Activated CD8-positive, alpha-beta T cell treated with anti-CD3 and anti-CD28 coated beads, Interleukin-2, amount 10 ng/mL, durations not matched to agents 7 days and 5 days (primary cell): ENCODE measurements around the gene TBC1D2B. TPM values are rescaled to one million over a fixed set of nuclear protein-coding genes. Genes with fewer than 3 reads are reported as not detected.

Experiments
- ATAC-seq: fragments of 150-1000 bp; cut with Tn5 transposase; one replicate; pipeline ENCODE4 v1.10.0; 2021; ENCODE audit warnings: moderate library complexity
- CTCF ChIA-PET: fragments of 350-600 bp; sonication (Branson Sonifier 250); formaldehyde crosslinking; loops from one replicate; lab custom pipeline; 2021; ENCODE audit warnings: antibody characterized with exemption; lab: Charles Lee
- POLR2A ChIA-PET: fragments of 350-600 bp; sonication (Branson Sonifier 250); formaldehyde crosslinking; loops from one replicate; lab custom pipeline; 2021; ENCODE audit warnings: antibody characterized with exemption; lab: Charles Lee
- DNase-seq: peaks from one replicate; pipeline ENCODE4 v3.0.0-alpha.2; 2020
- H3K27ac Mint-ChIP-seq: one replicate; pipeline ENCODE4 v1.8.0; 2021; ENCODE audit warnings: mild to moderate bottlenecking, mixed read lengths
- H3K27me3 Mint-ChIP-seq: one replicate; pipeline ENCODE4 v1.8.0; 2021; ENCODE audit warnings: low read depth, mixed read lengths
- H3K36me3 Mint-ChIP-seq: one replicate; pipeline ENCODE4 v1.8.0; 2021; ENCODE audit warnings: low read depth, mixed read lengths
- H3K4me1 Mint-ChIP-seq: one replicate; pipeline ENCODE4 v1.8.0; 2021; ENCODE audit warnings: low read depth, mixed read lengths
- H3K4me3 Mint-ChIP-seq: one replicate; pipeline ENCODE4 v1.8.0; 2021; ENCODE audit warnings: mild to moderate bottlenecking, mixed read lengths
- H3K9me3 Mint-ChIP-seq: one replicate; pipeline ENCODE4 v1.8.0; 2022; ENCODE audit warnings: mixed read lengths; ENCODE audit not compliant: insufficient read depth
- total RNA-seq, 2 experiments: library from RNA; stranded (reverse); gene quantifications; one replicate each; pipeline ENCODE4 v1.2.3, GENCODE V29; 2021

The TBC1D2B gene
- total RNA-seq, 2 experiments from 2014 or later, result 109 to 119 TPM

DNA sequence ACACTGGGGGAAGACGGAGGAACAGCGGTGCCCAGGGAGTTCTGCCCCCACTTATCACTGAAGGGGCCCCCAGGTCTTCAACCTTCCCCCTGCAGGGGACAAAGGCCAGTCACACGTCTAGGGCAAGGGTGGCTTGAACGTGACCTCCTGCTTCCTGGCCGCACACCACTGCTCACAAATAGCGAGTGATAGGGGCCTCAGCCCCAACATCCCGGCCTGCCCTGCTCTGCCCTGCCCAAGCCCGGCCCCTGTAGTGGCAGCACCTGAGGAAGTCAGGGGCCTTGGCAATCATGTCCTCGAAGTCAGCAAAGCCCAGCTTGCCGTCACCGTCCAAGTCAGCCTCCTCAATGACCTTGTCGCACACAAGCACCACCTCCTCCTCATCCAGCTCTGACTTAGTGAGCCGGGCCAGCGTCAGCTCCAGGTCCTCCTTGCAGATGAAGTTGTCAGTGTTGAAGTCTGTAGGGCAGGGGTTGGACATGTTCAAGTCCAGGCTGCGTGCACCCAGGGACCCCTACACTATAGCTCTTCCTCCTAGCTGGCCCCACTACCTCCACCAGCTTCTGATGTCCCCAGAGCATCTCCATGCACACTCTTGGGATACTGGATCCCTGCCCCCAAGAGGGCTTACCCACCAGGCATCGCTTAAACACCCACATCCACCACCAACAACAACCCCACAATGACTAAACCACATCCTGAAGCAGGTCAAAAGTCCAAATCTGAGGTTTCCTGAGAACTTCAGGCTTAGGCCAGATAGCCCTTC is 28.1 kb upstream of the TBC1D2B start:
- DNase-seq, result peak; percentile 66
- POLR2A ChIA-PET, result interaction anchor here (0.7 to 1.6 kb wide), 3 partner anchors 13 to 44 kb away, joined by 3 to 6 read pairs (median 3); partner anchors contain the start of gene SH2D7

DNA sequence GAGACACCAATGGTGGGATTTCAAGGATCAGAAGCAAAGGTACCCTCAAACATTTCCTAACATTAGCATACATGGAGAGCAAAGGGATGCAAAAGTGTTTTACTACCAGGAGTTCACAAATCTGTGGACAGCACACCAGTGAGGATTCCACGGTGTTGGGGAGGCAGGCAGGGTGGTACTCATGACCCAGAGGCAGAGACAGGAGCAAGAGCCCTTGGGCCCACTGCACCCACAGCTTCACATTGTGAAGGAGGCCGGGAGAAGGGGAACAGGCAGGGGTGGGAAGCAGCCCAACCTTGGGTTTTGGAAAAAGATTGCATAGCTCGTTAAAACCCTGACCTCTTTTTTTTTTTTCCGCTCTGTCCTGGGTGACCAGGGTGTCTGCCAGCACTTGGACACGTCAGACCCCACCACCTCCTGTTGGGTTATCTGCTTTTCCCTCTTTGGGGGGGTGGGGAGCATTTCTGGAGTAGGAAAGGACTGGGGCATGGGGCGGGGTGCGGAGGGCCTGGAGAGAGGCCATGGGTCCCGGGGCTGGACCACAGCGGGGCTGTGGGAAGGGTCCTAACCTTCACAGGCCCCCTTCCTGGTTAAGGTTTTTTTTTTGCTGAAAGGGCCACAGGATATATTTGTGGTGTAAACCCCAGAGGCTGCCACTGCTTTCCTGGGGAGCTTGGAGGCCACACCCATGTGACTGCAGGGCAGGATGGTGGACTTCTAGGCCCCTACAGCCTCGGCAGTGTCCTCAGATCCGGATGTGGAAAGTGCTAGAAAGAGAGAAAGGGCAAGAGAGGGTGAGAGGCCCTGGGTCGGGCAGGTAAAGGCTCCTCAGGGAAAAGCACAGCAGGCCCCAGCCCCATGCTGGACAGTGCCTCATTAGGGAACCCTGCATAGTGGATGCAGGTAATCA is 27.3 kb upstream of the TBC1D2B start:
- Mint-ChIP-seq H3K9me3 (no peaks in the 10 kb centered on the region), H3K27me3 (no peaks in the 10 kb centered on the region), H3K4me3 (peak overlapping the region; percentile 67), H3K4me1 (peaks cover 87% of the 10 kb centered on the region), H3K27ac (peak overlapping the region; percentile 96), H3K36me3 (no peaks in the 10 kb centered on the region)
- ChIA-PET POLR2A (interaction anchor here (1.0 to 1.6 kb wide), 4 partner anchors 12 to 57 kb away, joined by 3 to 6 read pairs (median 6); partner anchors contain the start of gene SH2D7), CTCF (interaction anchor here (0.7 to 5.3 kb wide), 11 partner anchors 12 to 145 kb away, joined by 3 to 133 read pairs (median 9); partner anchors contain the start of gene SH2D7)
- peak; percentile 61 for DNase-seq
- peak; percentile 4 for ATAC-seq

More for the DNA sequence above, 28.1 kb upstream of the TBC1D2B start:
- no peaks in the 10 kb centered on the region for H3K27me3 Mint-ChIP-seq
- no peaks in the 10 kb centered on the region for H3K9me3 Mint-ChIP-seq
- peak overlapping the region; percentile 67 for H3K4me3 Mint-ChIP-seq
- peak overlapping the region; percentile 96 for H3K27ac Mint-ChIP-seq
- peak; percentile 2 for ATAC-seq
- no peaks in the 10 kb centered on the region for H3K36me3 Mint-ChIP-seq
- CTCF ChIA-PET, result interaction anchor here (0.6 to 13.1 kb wide), 11 partner anchors 13 to 146 kb away, joined by 3 to 157 read pairs (median 17); partner anchors contain the start of gene SH2D7
- H3K4me1 Mint-ChIP-seq, result peaks cover 84% of the 10 kb centered on the region

GRCh38 chr15:78104119-78104479 is 26.6 kb upstream of the TBC1D2B start:
- peak overlapping the region; percentile 67 for H3K4me3 Mint-ChIP-seq
- no peaks in the 10 kb centered on the region for H3K9me3 Mint-ChIP-seq
- no peaks in the 10 kb centered on the region for H3K27me3 Mint-ChIP-seq
- POLR2A ChIA-PET, result interaction anchor here (1.0 to 2.1 kb wide), 7 partner anchors 11 to 70 kb away, joined by 3 to 14 read pairs (median 6); partner anchors contain the start of gene SH2D7
- H3K4me1 Mint-ChIP-seq, result peaks cover 89% of the 10 kb centered on the region
- ATAC-seq (peak; percentile 27), DNase-seq (no peak)
- peak overlapping the region; percentile 96 for H3K27ac Mint-ChIP-seq
- CTCF ChIA-PET, result interaction anchor here (1.1 to 3.3 kb wide), 9 partner anchors 10 to 145 kb away, joined by 3 to 17 read pairs (median 5); no protein-coding TSS in a partner anchor
- H3K36me3 Mint-ChIP-seq, result no peaks in the 10 kb centered on the region

- ChIA-PET CTCF (interaction anchor here (1.2 to 3.3 kb wide), 9 partner anchors 10 to 145 kb away, joined by 3 to 17 read pairs (median 5); no protein-coding TSS in a partner anchor), POLR2A (interaction anchor here (0.6 to 2.1 kb wide), 10 partner anchors 11 to 224 kb away, joined by 3 to 14 read pairs (median 4); partner anchors contain the start of genes CIB2 and SH2D7)
- peak overlapping the region; percentile 96 for H3K27ac Mint-ChIP-seq
- H3K36me3 Mint-ChIP-seq, result no peaks in the 10 kb centered on the region
- H3K4me3 Mint-ChIP-seq, result peak overlapping the region; percentile 67
- peak; percentile 80 for ATAC-seq
- H3K9me3 Mint-ChIP-seq, result no peaks in the 10 kb centered on the region
- peak; percentile 91 for DNase-seq
- H3K4me1 Mint-ChIP-seq, result peaks cover 84% of the 10 kb centered on the region
- H3K27me3 Mint-ChIP-seq, result no peaks in the 10 kb centered on the region
These were observed 26.1 kb upstream of the TBC1D2B start for GRCh38 chr15:78103406-78104118.

DNA sequence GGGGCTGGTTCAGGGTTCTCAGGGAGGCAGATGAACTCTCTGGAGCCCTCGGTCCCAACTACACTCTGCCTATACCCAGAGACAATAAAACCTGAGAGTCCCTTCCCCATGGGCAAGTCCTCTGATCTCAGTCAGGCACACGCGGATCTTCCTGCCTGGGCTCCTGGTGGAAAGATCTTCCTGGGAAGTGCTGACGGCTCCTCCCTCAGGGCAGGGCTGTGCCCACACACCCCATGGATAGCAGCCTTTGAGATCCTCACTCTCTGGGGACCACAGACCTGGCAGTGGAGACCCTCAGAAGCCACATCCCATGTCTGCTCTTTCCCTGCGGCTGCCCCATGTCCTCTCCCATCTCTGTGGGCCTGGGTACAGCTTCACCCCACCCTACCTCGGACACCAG is 25.2 kb upstream of the TBC1D2B start:
- Mint-ChIP-seq H3K9me3 (no peaks in the 10 kb centered on the region), H3K4me3 (peak overlapping the region; percentile 67), H3K36me3 (no peaks in the 10 kb centered on the region), H3K27me3 (no peaks in the 10 kb centered on the region), H3K27ac (peak overlapping the region; percentile 96), H3K4me1 (peaks cover 76% of the 10 kb centered on the region)
- POLR2A ChIA-PET, result interaction anchor here (0.6 to 2.1 kb wide), 8 partner anchors 10 to 224 kb away, joined by 3 to 14 read pairs (median 4); partner anchors contain the start of genes CIB2 and SH2D7
- ATAC-seq (no peak), DNase-seq (no peak)
- CTCF ChIA-PET, result interaction anchor here (0.7 to 3.3 kb wide), 8 partner anchors 9 to 136 kb away, joined by 3 to 17 read pairs (median 4); no protein-coding TSS in a partner anchor

- H3K4me1 Mint-ChIP-seq, result peaks cover 71% of the 10 kb centered on the region
- no peak for ATAC-seq
- no peaks in the 10 kb centered on the region for H3K27me3 Mint-ChIP-seq
- POLR2A ChIA-PET, result interaction anchor here (2.1 kb wide), 1 partner anchor 19 kb away, joined by 7 read pairs; no protein-coding TSS in a partner anchor
- no peak overlapping the region for H3K4me3 Mint-ChIP-seq
- no peak for DNase-seq
- H3K27ac Mint-ChIP-seq, result peak overlapping the region; percentile 96
- no peaks in the 10 kb centered on the region for H3K9me3 Mint-ChIP-seq
- H3K36me3 Mint-ChIP-seq, result no peaks in the 10 kb centered on the region
- CTCF ChIA-PET, result interaction anchor here (0.7 kb wide), 1 partner anchor 25 kb away, joined by 3 read pairs; no protein-coding TSS in a partner anchor
These were observed 24.7 kb upstream of the TBC1D2B start for GRCh38 chr15:78102211-78102610.

- no peak overlapping the region for H3K4me3 Mint-ChIP-seq
- DNase-seq (no peak), ATAC-seq (no peak)
- POLR2A ChIA-PET, result interaction anchor here (0.6 kb wide), 1 partner anchor 17 kb away, joined by 3 read pairs; no protein-coding TSS in a partner anchor
- H3K9me3 Mint-ChIP-seq, result no peaks in the 10 kb centered on the region
- peak overlapping the region; percentile 96 for H3K27ac Mint-ChIP-seq
- peaks cover 66% of the 10 kb centered on the region for H3K4me1 Mint-ChIP-seq
- CTCF ChIA-PET, result interaction anchor here (1.0 to 1.2 kb wide), 2 partner anchors 51 to 134 kb away, joined by 3 to 5 read pairs; no protein-coding TSS in a partner anchor
- no peaks in the 10 kb centered on the region for H3K36me3 Mint-ChIP-seq
- no peaks in the 10 kb centered on the region for H3K27me3 Mint-ChIP-seq
These were observed 24.1 kb upstream of the TBC1D2B start for GRCh38 chr15:78101423-78102105.

DNA sequence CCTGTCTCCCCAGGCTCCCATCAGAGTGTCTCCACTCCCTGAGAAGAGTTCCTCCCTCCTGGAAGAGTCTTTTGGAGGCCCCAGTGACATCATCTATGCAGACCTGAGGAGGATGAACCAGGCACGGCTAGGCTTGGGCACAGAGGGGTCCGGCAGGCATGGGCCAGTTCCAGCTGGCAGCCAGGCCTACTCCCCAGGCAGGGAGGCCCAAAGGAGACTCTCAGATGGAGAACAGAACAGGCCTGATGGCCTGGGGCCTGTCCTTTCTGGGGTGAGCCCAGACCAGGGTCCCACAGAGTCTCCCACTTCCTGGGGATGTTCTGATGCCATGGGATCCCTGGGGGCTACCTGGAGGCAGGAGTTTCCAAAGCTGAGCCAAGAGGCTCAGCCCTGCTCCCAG is 23.4 kb upstream of the TBC1D2B start:
- H3K4me1 Mint-ChIP-seq, result peaks cover 60% of the 10 kb centered on the region
- H3K9me3 Mint-ChIP-seq, result no peaks in the 10 kb centered on the region
- ChIA-PET CTCF (interaction anchor here (1.0 to 1.2 kb wide), 2 partner anchors 50 to 134 kb away, joined by 3 to 5 read pairs; no protein-coding TSS in a partner anchor), POLR2A (interaction anchor here (0.6 kb wide), 1 partner anchor 16 kb away, joined by 3 read pairs; no protein-coding TSS in a partner anchor)
- H3K4me3 Mint-ChIP-seq, result no peak overlapping the region
- no peak for ATAC-seq
- H3K27ac Mint-ChIP-seq, result peak overlapping the region; percentile 61
- no peaks in the 10 kb centered on the region for H3K27me3 Mint-ChIP-seq
- DNase-seq, result no peak
- no peaks in the 10 kb centered on the region for H3K36me3 Mint-ChIP-seq

GRCh38 chr15:78098131-78098755 is 20.7 kb upstream of the TBC1D2B start:
- DNase-seq, result no peak
- ChIA-PET POLR2A (no interaction called here), CTCF (interaction anchor here (1.0 to 2.6 kb wide), 2 partner anchors 10 to 15 kb away, joined by 3 to 12 read pairs; no protein-coding TSS in a partner anchor)
- no peak overlapping the region for H3K4me3 Mint-ChIP-seq
- ATAC-seq, result no peak
- no peak overlapping the region for H3K27ac Mint-ChIP-seq
- no peaks in the 10 kb centered on the region for H3K36me3 Mint-ChIP-seq
- H3K27me3 Mint-ChIP-seq, result no peaks in the 10 kb centered on the region
- H3K9me3 Mint-ChIP-seq, result no peaks in the 10 kb centered on the region
- peaks cover 48% of the 10 kb centered on the region for H3K4me1 Mint-ChIP-seq
